ENCODE results near the gene PCDHB14.
"Not testable (repeated sequence)": the region's sequence is repeated elsewhere in the genome, so short reads cannot be mapped to it uniquely, and the experiment has no call there.

Gene PCDHB14

DNA sequence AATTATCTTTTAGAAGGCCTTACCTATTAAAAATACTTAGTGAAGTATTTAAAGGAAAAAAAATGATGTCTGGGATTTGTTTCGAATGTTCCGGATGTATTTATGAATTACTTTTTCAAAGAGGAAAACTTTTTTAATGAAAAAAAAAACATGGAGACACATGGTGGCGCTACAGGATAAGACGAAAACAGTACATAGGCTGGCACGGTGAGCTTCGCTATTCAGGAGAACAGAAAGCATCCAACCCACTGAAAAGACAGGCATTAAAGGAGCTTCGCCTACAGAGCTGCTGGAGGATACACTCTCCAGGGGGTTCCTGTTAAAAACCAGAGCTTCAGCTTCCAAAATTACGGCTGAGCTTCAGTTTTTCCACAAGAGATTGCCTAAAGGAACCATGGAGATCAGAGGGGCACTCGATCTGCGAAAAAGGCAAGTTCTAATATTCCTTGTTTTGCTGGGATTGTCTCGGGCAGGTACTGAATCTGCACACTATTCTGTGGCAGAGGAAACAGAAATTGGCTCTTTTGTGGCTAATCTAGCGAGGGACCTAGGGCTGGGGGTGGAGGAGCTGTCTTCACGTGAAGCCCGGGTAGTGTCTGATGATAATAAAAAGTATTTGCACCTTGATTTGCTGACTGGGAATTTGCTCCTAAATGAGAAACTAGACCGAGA lies at the start of gene PCDHB14:
PCDHB14 (plus strand) TSS at position 232 of the 672 bp plus-strand sequence; CDS start at position 395, 163 bp downstream.
- in situ Hi-C loops (cut with HindIII; ENCODE audit: low sequenced_read_pairs): no loop called here

DNA sequence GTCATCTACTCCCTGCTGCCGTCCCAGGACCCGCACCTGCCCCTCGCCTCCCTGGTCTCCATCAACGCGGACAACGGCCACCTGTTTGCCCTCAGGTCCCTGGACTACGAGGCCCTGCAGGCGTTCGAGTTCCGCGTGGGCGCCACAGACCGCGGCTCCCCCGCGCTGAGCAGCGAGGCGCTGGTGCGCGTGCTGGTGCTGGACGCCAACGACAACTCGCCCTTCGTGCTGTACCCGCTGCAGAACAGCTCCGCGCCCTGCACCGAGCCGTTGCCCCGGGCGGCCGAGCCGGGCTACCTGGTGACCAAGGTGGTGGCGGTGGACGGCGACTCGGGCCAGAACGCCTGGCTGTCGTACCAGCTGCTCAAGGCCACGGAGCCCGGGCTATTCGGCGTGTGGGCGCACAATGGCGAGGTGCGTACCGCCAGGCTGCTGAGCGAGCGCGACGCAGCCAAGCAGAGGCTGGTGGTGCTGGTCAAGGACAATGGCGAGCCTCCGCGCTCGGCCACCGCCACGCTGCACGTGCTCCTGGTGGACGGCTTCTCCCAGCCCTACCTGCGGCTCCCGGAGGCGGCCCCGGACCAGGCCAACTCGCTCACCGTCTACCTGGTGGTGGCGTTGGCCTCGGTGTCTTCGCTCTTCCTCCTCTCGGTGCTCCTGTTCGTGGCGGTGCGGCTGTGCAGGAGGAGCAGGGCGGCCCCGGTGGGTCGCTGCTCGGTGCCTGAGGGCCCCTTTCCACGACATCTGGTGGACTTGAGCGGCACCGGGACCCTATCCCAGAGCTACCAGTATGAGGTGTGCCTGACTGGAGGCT lies 48.6 kb upstream of the PCDHB14 start:
- in situ Hi-C loops (cut with HindIII; ENCODE audit: low sequenced_read_pairs): not testable (repeated sequence)

DNA sequence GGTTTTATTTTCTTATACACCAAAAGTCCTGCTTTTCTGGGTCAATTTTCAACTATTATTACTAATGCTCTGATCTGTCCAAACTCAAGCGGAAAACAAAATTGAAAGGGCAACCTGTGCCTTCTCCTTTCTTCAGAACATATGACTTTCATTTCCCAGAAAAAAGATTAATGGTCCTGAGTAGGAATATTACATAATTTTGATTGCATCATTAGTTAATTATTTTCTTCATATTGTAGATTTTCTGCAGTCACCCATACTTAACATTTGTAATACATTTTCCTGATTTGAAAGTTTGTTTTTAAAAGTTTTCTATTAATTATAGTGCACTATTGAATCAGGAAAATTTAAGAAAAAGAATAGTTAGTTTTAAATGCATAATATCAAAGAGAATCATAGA lies 47.2 kb upstream of the PCDHB14 start:
- in situ Hi-C loops (cut with HindIII; ENCODE audit: low sequenced_read_pairs): no loop called here

DNA sequence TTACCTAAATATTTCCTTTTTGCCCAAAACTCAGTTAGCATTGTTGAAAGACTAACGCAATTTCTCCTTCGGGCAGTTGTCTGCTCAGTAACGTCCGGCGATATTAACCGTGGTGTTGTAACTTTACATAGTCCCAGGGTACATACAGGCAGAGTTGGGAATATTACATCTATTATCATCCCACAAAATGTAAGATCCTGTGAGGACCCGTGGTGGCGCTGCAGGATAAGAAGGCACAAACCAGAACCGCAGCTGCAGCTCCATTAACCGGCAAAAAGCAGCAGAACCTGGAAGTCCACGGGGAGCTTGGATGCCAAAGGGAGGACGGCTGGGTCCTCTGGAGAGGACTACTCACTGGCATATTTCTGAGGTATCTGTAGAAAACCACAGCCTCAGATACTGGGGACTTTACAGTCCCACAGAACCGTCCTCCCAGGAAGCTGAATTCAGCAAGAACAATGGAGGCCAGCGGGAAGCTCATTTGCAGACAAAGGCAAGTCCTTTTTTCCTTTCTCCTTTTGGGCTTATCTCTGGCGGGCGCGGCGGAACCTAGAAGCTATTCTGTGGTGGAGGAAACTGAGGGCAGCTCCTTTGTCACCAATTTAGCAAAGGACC lies 45.5 kb upstream of the PCDHB14 start, which contains the start of gene PCDHB8:
PCDHB8 (plus strand) TSS at position 214 of the 615 bp plus-strand sequence; CDS start at position 459, 245 bp downstream.
- in situ Hi-C loops (cut with HindIII; ENCODE audit: low sequenced_read_pairs): not testable (repeated sequence)

DNA sequence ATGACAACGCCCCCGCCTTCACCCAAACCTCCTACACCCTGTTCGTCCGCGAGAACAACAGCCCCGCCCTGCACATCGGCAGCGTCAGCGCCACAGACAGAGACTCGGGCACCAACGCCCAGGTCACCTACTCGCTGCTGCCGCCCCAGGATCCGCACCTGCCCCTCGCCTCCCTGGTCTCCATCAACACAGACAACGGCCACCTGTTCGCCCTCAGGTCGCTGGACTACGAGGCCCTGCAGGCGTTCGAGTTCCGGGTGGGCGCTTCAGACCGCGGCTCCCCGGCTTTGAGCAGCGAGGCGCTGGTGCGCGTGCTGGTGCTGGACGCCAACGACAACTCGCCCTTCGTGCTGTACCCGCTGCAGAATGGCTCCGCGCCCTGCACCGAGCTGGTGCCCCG lies 43.8 kb upstream of the PCDHB14 start:
- in situ Hi-C loops (cut with HindIII; ENCODE audit: low sequenced_read_pairs): not testable (repeated sequence)

DNA sequence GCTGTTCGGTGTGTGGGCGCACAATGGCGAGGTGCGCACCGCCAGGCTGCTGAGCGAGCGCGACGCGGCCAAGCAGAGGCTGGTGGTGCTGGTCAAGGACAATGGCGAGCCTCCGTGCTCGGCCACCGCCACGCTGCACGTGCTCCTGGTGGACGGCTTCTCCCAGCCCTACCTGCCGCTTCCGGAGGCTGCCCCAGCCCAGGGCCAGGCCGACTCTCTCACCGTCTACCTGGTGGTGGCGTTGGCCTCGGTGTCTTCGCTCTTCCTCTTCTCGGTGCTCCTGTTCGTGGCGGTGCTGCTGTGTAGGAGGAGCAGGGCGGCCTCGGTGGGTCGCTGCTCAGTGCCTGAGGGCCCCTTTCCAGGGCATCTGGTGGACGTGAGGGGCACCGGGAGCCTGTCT lies 43.3 kb upstream of the PCDHB14 start:
- in situ Hi-C loops (cut with HindIII; ENCODE audit: low sequenced_read_pairs): not testable (repeated sequence)

DNA sequence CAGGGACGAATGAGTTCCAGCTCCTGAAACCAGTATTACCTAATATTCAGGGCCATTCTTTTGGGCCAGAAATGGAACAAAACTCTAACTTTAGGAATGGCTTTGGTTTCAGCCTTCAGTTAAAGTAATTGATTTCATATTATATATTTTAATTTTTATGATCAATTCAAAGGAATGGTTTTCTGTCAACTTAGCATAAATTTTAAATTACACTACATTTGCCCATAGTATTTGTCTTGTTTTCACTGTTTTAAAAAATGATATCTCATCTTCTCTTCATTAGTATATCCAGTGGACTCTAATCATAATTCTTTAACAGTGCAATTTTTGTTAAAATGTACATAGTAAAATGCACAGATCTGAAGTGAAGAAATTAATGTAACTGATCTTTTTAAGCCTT lies 42.8 kb upstream of the PCDHB14 start:
- in situ Hi-C loops (cut with HindIII; ENCODE audit: low sequenced_read_pairs): no loop called here

DNA sequence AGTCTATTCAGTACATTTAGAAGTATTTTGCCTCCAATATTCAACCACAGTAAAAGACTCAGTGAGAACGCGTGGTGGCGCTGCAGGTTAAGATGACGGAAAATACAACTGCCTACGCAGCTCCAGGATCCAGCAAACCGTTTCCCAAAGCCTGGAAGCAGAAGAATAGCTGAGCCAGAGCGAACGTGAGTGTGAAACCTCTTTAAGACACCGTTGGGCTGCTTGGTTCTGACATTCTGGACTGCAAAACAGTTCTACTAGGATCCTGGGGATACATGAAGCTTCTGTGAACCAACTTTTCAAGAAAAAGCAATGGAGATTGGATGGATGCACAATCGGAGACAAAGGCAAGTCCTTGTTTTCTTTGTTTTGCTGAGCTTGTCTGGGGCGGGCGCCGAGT lies 40.9 kb upstream of the PCDHB14 start, which contains the start of gene PCDHB16:
PCDHB16 (plus strand) TSS at position 140 of the 400 bp plus-strand sequence; CDS start at position 313, 173 bp downstream.
- in situ Hi-C loops (cut with HindIII; ENCODE audit: low sequenced_read_pairs): no loop called here

DNA sequence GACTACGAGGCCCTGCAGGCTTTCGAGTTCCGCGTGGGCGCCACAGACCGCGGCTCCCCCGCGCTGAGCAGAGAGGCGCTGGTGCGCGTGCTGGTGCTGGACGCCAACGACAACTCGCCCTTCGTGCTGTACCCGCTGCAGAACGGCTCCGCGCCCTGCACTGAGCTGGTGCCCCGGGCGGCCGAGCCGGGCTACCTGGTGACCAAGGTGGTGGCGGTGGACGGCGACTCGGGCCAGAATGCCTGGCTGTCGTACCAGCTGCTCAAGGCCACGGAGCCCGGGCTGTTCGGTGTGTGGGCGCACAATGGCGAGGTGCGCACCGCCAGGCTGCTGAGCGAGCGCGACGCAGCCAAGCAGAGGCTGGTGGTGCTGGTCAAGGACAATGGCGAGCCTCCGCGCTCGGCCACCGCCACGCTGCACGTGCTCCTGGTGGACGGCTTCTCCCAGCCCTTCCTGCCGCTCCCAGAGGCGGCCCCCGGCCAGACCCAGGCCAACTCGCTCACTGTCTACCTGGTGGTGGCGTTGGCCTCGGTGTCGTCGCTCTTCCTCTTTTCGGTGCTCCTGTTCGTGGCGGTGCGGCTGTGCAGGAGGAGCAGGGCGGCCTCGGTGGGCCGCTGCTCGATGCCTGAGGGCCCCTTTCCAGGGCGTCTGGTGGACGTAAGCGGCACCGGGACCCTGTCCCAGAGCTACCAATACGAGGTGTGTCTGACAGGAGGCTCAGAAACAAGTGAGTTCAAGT lies 38.9 kb upstream of the PCDHB14 start:
- in situ Hi-C loops (cut with HindIII; ENCODE audit: low sequenced_read_pairs): not testable (repeated sequence)

DNA sequence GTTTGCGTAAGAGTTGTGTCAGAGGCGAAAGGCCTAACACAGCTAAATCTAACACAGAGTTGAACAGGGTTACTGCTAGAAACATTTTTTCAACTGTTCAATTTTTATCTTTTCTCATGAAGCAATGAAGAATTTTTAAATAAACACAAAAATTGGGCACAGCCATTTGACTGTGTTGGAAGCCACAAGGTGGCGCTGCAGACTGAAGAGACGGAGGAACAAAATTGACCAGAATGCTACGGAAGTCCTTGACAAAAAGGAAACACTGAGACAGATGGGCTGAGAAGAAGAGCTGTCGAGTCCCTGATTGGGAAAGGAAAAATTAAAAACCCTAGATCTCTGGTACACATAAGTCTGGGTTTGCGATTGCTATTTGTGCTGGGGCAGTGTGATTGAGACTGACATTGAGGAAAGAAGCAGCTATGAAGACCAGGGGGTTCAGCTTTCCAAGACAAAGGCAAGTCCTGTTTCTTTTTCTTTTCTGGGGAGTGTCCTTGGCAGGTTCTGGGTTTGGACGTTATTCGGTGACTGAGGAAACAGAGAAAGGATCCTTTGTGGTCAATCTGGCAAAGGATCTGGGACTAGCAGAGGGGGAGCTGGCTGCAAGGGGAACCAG lies 36.1 kb upstream of the PCDHB14 start, which contains the start of gene PCDHB9:
PCDHB9 (plus strand) TSS at position 265 of the 616 bp plus-strand sequence; CDS start at position 423, 158 bp downstream.
- in situ Hi-C loops (cut with HindIII; ENCODE audit: low sequenced_read_pairs): no loop called here

DNA sequence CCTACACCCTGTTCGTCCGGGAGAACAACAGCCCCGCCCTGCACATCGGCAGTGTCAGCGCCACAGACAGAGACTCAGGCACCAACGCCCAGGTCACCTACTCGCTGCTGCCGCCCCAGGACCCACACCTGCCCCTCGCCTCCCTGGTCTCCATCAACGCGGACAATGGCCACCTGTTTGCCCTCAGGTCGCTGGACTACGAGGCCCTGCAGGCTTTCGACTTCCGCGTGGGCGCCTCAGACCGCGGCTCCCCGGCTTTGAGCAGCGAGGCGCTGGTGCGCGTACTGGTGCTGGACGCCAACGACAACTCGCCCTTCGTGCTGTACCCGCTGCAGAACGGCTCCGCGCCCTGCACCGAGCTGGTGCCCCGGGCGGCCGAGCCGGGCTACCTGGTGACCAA lies 34.5 kb upstream of the PCDHB14 start:
- in situ Hi-C loops (cut with HindIII; ENCODE audit: low sequenced_read_pairs): not testable (repeated sequence)

DNA sequence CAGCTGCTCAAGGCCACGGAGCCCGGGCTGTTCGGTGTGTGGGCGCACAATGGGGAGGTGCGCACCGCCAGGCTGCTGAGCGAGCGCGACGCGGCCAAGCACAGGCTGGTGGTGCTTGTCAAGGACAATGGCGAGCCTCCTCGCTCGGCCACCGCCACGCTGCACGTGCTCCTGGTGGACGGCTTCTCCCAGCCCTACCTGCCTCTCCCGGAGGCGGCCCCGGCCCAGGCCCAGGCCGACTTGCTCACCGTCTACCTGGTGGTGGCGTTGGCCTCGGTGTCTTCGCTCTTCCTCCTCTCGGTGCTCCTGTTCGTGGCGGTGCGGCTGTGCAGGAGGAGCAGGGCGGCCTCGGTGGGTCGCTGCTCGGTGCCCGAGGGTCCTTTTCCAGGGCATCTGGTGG lies 34.0 kb upstream of the PCDHB14 start:
- in situ Hi-C loops (cut with HindIII; ENCODE audit: low sequenced_read_pairs): not testable (repeated sequence)

DNA sequence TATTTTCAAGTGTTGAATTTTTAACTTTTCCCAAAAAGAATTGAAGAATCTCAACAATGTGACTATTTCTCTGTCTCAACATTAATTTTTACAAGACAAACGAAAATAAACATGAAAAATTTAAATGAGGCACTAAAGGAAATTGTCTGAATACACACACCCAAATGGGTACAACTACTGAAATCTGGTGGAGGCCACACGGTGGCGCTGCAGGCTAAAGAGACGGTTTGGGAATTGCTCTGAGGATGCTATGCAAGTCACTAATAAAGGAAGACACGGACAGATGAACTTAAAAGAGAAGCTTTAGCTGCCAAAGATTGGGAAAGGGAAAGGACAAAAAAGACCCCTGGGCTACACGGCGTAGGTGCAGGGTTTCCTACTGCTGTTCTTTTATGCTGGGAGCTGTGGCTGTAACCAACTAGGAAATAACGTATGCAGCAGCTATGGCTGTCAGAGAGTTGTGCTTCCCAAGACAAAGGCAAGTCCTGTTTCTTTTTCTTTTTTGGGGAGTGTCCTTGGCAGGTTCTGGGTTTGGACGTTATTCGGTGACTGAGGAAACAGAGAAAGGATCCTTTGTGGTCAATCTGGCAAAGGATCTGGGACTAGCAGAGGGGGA lies 30.9 kb upstream of the PCDHB14 start, which contains the start of gene PCDHB10:
PCDHB10 (plus strand) TSS at position 244 of the 616 bp plus-strand sequence; CDS start at position 444, 200 bp downstream.
- in situ Hi-C loops (cut with HindIII; ENCODE audit: low sequenced_read_pairs): no loop called here

DNA sequence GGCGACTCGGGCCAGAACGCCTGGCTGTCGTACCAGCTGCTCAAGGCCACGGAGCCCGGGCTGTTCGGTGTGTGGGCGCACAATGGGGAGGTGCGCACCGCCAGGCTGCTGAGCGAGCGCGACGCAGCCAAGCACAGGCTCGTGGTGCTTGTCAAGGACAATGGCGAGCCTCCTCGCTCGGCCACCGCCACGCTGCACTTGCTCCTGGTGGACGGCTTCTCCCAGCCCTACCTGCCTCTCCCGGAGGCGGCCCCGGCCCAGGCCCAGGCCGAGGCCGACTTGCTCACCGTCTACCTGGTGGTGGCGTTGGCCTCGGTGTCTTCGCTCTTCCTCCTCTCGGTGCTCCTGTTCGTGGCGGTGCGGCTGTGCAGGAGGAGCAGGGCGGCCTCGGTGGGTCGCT lies 28.8 kb upstream of the PCDHB14 start:
- in situ Hi-C loops (cut with HindIII; ENCODE audit: low sequenced_read_pairs): not testable (repeated sequence)

DNA sequence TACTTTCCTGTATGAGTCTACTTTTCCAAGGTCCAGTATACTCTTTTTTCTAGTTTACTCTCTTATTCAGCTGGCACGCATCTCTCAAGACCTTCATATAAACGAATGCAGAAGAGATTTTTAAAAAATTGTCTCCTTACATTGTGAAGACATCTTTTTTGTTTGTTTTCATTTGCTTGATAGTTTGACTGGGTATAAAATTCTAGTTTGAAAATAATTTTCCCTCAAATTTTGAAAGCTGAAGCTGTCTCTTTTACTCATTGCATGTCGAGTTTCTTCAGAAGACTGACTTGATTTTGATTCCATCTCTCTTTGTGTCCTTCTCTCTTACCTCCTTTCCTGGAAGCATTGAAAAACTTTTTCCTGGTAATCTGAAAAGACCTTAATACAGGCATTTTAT lies 26.8 kb upstream of the PCDHB14 start:
- in situ Hi-C loops (cut with HindIII; ENCODE audit: low sequenced_read_pairs): no loop called here

DNA sequence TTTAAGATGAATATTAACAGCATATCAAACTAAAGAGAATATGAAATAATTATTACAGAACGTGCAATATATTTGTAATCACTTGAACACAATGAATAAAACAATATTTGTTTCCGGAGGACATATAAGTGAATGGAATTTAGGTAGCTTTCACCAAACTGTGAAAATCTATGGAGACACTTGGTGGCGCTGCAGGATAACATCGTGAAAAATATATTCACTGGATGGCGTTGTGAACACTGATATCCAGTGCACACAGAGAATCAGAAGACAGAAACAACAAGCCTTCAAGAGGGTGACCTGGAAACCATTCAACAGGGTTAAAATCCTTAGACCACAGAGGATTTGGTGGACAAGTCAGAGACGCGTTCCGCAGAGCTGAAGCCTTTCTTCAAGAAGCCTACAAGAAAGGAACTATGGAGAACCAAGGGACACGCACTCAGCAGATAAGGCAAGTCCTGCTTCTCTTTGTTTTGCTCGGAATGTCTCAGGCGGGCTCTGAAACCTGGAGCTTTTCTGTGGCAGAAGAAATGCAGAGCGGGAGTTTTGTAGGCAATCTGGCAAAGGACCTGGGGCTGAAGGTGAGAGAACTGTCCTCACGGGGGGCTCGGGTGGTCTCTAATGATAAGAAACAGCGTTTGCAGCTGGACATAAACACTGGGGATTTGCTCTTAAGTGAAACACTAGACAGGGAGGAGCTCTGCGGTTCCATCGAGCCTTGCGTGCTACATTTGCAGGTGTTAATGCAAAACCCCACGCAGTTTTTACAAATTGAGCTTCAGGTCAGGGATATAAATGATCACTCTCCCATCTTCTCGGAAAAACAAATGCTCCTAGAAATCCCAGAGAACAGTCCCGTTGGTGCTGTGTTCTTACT lies 23.5 kb upstream of the PCDHB14 start, which contains the start of gene PCDHB11:
PCDHB11 (plus strand) TSS at position 269 of the 877 bp plus-strand sequence; CDS start at position 417, 148 bp downstream.
- in situ Hi-C loops (cut with HindIII; ENCODE audit: low sequenced_read_pairs): no loop called here

DNA sequence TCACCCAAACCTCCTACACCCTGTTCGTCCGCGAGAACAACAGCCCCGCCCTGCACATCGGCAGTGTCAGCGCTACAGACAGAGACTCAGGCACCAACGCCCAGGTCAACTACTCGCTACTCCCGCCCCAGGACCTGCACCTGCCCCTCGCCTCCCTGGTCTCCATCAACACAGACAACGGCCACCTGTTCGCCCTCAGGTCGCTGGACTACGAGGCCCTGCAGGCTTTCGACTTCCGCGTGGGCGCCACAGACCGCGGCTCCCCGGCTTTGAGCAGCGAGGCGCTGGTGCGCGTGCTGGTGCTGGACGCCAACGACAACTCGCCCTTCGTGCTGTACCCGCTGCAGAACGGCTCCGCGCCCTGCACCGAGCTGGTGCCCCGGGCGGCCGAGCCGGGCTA lies 22.0 kb upstream of the PCDHB14 start:
- in situ Hi-C loops (cut with HindIII; ENCODE audit: low sequenced_read_pairs): not testable (repeated sequence)

DNA sequence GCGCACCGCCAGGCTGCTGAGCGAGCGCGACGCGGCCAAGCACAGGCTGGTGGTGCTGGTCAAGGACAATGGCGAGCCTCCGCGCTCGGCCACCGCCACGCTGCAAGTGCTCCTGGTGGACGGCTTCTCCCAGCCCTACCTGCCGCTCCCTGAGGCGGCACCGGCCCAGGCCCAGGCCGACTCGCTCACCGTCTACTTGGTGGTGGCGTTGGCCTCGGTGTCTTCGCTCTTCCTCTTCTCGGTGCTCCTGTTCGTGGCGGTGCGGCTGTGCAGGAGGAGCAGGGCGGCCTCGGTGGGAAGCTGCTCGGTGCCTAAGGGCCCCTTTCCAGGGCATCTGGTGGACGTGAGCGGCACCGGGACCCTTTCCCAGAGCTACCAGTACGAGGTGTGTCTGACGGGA lies 21.5 kb upstream of the PCDHB14 start:
- in situ Hi-C loops (cut with HindIII; ENCODE audit: low sequenced_read_pairs): not testable (repeated sequence)

DNA sequence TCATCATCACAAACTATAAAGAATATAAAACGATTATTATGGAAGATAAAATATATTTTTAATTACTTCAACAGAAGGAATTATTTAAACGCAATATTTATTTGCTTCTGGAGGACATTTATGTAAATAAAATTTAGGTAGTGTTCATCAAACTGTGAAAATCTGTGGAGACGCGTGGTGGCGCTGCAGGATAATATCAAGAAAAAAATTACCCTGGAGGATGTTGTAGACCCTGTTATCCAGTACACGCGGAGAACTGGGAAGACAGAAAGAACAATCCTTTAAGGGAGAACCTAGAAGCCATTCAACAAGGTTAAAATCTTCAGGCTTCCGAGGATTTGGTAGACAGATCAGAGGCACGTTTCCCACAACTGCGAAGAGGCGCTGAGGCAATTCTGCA lies 14.7 kb upstream of the PCDHB14 start, which contains the start of gene PCDHB12:
PCDHB12 (plus strand) TSS at position 242 of the 400 bp plus-strand sequence. CDS start 189 bp downstream, outside the sequence.
- in situ Hi-C loops (cut with HindIII; ENCODE audit: low sequenced_read_pairs): no loop called here
